Prostate gland (tissue), 2 donors: ENCODE data around the gene PTMA.

Source experiments
- CTCF ChIP-seq, 4 experiments: fragments of 200-600 bp in 2 of 4; fragments of 450-650 bp in 2 of 4; sonication (generic) in 2 of 4; IDR thresholded peaks; 1 replicate in 3 of 4; 2 replicates in 1 of 4; pipeline ENCODE4 v1.5.1; 2016 to 2019; ENCODE audit warnings: antibody characterized with exemption in 4 of 4, mild to moderate bottlenecking in 2 of 4, moderate library complexity in 2 of 4
- POLR2A ChIP-seq: fragments of 450-650 bp; IDR thresholded peaks from one replicate; pipeline ENCODE4 v1.6.1; 2016; ENCODE audit warnings: antibody characterized with exemption, mild to moderate bottlenecking
- POLR2AphosphoS5 ChIP-seq: sonication (generic); formaldehyde crosslinking; IDR thresholded peaks from one replicate; pipeline ENCODE4 v1.6.1; 2017; ENCODE audit warnings: antibody characterized with exemption

GRCh38 chr2:231672617-231673347, 35.5 kb upstream of the PTMA start:
- TF ChIP-seq POLR2A (no peak), CTCF (IDR thresholded peaks at IDR 0.05) (no peak), POLR2AphosphoS5 (no peak)
